ENCODE measurements around the gene NSUN5. TPM values are rescaled to one million over a fixed set of nuclear protein-coding genes. Genes with fewer than 3 reads are reported as not detected.

NSUN5 gene
- total RNA-seq, 1 experiment from 2014 or later = 62.2 TPM

DNA sequence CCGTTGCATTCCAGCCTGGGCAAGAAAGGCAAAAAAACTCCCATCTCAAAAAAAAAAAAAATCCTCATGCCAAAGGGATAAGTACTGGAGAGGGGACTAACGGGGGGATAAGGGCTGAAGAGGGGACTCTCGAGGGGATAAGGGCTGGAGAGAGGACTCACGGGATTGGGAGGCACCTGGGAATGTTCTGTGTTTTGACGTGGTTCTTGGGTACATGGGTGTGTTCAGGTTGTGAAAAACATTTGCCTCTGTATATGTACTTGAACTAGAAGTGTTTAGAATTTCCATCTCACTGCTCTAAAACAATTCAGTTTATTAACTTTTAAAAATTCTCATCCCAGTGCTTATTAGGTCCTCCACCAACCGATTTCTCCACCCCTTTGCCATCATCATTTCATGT is 23.8 kb upstream of the NSUN5 start (continued):
- TF ChIP-seq, protein P1, sequence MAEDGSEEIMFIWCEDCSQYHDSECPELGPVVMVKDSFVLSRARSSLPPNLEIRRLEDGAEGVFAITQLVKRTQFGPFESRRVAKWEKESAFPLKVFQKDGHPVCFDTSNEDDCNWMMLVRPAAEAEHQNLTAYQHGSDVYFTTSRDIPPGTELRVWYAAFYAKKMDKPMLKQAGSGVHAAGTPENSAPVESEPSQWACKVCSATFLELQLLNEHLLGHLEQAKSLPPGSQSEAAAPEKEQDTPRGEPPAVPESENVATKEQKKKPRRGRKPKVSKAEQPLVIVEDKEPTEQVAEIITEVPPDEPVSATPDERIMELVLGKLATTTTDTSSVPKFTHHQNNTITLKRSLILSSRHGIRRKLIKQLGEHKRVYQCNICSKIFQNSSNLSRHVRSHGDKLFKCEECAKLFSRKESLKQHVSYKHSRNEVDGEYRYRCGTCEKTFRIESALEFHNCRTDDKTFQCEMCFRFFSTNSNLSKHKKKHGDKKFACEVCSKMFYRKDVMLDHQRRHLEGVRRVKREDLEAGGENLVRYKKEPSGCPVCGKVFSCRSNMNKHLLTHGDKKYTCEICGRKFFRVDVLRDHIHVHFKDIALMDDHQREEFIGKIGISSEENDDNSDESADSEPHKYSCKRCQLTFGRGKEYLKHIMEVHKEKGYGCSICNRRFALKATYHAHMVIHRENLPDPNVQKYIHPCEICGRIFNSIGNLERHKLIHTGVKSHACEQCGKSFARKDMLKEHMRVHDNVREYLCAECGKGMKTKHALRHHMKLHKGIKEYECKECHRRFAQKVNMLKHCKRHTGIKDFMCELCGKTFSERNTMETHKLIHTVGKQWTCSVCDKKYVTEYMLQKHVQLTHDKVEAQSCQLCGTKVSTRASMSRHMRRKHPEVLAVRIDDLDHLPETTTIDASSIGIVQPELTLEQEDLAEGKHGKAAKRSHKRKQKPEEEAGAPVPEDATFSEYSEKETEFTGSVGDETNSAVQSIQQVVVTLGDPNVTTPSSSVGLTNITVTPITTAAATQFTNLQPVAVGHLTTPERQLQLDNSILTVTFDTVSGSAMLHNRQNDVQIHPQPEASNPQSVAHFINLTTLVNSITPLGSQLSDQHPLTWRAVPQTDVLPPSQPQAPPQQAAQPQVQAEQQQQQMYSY (CRISPR knock-in tag; IDR thresholded peaks at IDR 0.05) = no peak
- TF ChIP-seq ZNF423 (CRISPR knock-in tag; IDR thresholded peaks at IDR 0.05) (no peak), ELF4 (CRISPR knock-in tag; IDR thresholded peaks at IDR 0.05; ENCODE audit: low read depth) (no peak), ESRRA (CRISPR knock-in tag; IDR thresholded peaks at IDR 0.05; ENCODE audit: borderline replicate concordance) (no peak)
- TF ChIP-seq, protein P2, sequence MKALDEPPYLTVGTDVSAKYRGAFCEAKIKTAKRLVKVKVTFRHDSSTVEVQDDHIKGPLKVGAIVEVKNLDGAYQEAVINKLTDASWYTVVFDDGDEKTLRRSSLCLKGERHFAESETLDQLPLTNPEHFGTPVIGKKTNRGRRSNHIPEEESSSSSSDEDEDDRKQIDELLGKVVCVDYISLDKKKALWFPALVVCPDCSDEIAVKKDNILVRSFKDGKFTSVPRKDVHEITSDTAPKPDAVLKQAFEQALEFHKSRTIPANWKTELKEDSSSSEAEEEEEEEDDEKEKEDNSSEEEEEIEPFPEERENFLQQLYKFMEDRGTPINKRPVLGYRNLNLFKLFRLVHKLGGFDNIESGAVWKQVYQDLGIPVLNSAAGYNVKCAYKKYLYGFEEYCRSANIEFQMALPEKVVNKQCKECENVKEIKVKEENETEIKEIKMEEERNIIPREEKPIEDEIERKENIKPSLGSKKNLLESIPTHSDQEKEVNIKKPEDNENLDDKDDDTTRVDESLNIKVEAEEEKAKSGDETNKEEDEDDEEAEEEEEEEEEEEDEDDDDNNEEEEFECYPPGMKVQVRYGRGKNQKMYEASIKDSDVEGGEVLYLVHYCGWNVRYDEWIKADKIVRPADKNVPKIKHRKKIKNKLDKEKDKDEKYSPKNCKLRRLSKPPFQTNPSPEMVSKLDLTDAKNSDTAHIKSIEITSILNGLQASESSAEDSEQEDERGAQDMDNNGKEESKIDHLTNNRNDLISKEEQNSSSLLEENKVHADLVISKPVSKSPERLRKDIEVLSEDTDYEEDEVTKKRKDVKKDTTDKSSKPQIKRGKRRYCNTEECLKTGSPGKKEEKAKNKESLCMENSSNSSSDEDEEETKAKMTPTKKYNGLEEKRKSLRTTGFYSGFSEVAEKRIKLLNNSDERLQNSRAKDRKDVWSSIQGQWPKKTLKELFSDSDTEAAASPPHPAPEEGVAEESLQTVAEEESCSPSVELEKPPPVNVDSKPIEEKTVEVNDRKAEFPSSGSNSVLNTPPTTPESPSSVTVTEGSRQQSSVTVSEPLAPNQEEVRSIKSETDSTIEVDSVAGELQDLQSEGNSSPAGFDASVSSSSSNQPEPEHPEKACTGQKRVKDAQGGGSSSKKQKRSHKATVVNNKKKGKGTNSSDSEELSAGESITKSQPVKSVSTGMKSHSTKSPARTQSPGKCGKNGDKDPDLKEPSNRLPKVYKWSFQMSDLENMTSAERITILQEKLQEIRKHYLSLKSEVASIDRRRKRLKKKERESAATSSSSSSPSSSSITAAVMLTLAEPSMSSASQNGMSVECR (CRISPR knock-in tag; IDR thresholded peaks at IDR 0.05; ENCODE audit: borderline replicate concordance) = no peak

DNA sequence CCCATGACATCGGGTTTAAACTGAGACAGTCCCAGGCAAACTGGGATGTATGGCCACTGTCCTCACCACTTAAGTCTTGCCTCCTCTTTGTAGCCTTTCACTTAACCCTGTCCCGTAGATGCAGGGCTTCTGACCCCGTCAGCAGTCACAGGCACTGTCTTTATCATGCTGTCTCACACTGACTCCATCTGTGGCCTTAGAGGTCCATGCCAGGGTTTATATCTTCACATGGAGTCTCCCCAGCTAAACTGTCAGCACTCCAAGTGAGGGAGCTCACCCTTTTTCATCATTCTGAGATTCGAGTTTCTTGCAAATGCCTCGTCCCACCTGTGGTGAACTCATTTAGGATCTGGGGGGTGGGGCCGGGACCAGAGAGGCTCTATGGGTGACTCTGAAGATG is 22.1 kb upstream of the NSUN5 start:
- TF ChIP-seq, protein P3, sequence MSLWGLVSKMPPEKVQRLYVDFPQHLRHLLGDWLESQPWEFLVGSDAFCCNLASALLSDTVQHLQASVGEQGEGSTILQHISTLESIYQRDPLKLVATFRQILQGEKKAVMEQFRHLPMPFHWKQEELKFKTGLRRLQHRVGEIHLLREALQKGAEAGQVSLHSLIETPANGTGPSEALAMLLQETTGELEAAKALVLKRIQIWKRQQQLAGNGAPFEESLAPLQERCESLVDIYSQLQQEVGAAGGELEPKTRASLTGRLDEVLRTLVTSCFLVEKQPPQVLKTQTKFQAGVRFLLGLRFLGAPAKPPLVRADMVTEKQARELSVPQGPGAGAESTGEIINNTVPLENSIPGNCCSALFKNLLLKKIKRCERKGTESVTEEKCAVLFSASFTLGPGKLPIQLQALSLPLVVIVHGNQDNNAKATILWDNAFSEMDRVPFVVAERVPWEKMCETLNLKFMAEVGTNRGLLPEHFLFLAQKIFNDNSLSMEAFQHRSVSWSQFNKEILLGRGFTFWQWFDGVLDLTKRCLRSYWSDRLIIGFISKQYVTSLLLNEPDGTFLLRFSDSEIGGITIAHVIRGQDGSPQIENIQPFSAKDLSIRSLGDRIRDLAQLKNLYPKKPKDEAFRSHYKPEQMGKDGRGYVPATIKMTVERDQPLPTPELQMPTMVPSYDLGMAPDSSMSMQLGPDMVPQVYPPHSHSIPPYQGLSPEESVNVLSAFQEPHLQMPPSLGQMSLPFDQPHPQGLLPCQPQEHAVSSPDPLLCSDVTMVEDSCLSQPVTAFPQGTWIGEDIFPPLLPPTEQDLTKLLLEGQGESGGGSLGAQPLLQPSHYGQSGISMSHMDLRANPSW (CRISPR knock-in tag; conservative IDR thresholded peaks at IDR 0.05; ENCODE audit: low read depth) = no peak
- TF ChIP-seq GRHL2 (CRISPR knock-in tag; IDR thresholded peaks at IDR 0.05; ENCODE audit: insufficient replicate concordance, severe bottlenecking) = no peak
- TF ChIP-seq, protein P4, sequence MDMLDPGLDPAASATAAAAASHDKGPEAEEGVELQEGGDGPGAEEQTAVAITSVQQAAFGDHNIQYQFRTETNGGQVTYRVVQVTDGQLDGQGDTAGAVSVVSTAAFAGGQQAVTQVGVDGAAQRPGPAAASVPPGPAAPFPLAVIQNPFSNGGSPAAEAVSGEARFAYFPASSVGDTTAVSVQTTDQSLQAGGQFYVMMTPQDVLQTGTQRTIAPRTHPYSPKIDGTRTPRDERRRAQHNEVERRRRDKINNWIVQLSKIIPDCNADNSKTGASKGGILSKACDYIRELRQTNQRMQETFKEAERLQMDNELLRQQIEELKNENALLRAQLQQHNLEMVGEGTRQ (CRISPR knock-in tag; IDR thresholded peaks at IDR 0.05) = no peak
- TF ChIP-seq OVOL2 (CRISPR knock-in tag; IDR thresholded peaks at IDR 0.05; ENCODE audit: borderline replicate concordance) = no peak
- TF ChIP-seq, protein P5, sequence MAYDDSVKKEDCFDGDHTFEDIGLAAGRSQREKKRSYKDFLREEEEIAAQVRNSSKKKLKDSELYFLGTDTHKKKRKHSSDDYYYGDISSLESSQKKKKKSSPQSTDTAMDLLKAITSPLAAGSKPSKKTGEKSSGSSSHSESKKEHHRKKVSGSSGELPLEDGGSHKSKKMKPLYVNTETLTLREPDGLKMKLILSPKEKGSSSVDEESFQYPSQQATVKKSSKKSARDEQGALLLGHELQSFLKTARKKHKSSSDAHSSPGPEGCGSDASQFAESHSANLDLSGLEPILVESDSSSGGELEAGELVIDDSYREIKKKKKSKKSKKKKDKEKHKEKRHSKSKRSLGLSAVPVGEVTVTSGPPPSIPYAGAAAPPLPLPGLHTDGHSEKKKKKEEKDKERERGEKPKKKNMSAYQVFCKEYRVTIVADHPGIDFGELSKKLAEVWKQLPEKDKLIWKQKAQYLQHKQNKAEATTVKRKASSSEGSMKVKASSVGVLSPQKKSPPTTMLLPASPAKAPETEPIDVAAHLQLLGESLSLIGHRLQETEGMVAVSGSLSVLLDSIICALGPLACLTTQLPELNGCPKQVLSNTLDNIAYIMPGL (CRISPR knock-in tag; IDR thresholded peaks at IDR 0.05) = no peak
- TF ChIP-seq, protein P1 (CRISPR knock-in tag; IDR thresholded peaks at IDR 0.05) = peak; percentile 76
- DNase-seq (ENCODE audit: low spot score) (no peak), ATAC-seq (no peak)
- Mint-ChIP-seq H3K27me3 (ENCODE audit: low read depth) (no peaks in the 10 kb centered on the region; the same call in 1 of the 2 replicates), H3K4me1 (peaks cover 16% of the 10 kb centered on the region), H3K36me3 (no peaks in the 10 kb centered on the region), H3K4me3 (no peak overlapping the region), H3K9me3 (no peaks in the 10 kb centered on the region), H3K27ac (no peak overlapping the region)
- POLR2A ChIA-PET = no interaction called here
- CTCF ChIA-PET = interaction anchor here (0.8 to 1.3 kb wide), 4 partner anchors 8 to 14 kb away, joined by 3 to 5 read pairs (median 4); no protein-coding TSS in a partner anchor
